ENCODE results near the gene PTGR1.

- TF ChIP-seq CTCF (conservative IDR thresholded peaks at IDR 0.05 in 1 of 2, IDR thresholded peaks at IDR 0.05 in 1 of 2; ENCODE audit: extremely low read depth in 1 of 2, insufficient read depth in 1 of 2, low read depth in 1 of 2, low read length in 2 of 2): no peak
- no peak for TF ChIP-seq EZH2 (IDR thresholded peaks at IDR 0.05; ENCODE audit: borderline replicate concordance, low read length)
These were observed 30.9 kb upstream of the PTGR1 start for GRCh38 chr9:111630182-111630963.
